ENCODE results near the gene TRIML2. TPM values are rescaled to one million over a fixed set of nuclear protein-coding genes. Genes with fewer than 3 reads are reported as not detected.

TRIML2 gene
- total and polyA plus RNA-seq, 9 of the 15 experiments (the other 6 are each of a cell fraction or from before 2014, with no cell fraction given), result 0.03 to 0.16 TPM; not detected in 7

- TF ChIP-seq HLTF (IDR thresholded peaks at IDR 0.05) (no peak), RBM15 (IDR thresholded peaks at IDR 0.05; ENCODE audit: insufficient read depth, low read length) (no peak), EWSR1 (IDR thresholded peaks at IDR 0.05; ENCODE audit: borderline replicate concordance, low read depth, partially characterized antibody) (no peak), ZNF507 (tag; conservative IDR thresholded peaks at IDR 0.05) (no peak), MTF1 (CRISPR knock-in tag; IDR thresholded peaks at IDR 0.05; ENCODE audit: borderline replicate concordance) (no peak), PML (IDR thresholded peaks at IDR 0.05; ENCODE audit: low read length) (no peak), MIER1 (IDR thresholded peaks at IDR 0.05; ENCODE audit: low read depth) (no peak)
- TF ChIP-seq, protein P1, sequence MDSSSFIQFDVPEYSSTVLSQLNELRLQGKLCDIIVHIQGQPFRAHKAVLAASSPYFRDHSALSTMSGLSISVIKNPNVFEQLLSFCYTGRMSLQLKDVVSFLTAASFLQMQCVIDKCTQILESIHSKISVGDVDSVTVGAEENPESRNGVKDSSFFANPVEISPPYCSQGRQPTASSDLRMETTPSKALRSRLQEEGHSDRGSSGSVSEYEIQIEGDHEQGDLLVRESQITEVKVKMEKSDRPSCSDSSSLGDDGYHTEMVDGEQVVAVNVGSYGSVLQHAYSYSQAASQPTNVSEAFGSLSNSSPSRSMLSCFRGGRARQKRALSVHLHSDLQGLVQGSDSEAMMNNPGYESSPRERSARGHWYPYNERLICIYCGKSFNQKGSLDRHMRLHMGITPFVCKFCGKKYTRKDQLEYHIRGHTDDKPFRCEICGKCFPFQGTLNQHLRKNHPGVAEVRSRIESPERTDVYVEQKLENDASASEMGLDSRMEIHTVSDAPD (CRISPR knock-in tag; IDR thresholded peaks at IDR 0.05), result no peak
- TF ChIP-seq, protein P2, sequence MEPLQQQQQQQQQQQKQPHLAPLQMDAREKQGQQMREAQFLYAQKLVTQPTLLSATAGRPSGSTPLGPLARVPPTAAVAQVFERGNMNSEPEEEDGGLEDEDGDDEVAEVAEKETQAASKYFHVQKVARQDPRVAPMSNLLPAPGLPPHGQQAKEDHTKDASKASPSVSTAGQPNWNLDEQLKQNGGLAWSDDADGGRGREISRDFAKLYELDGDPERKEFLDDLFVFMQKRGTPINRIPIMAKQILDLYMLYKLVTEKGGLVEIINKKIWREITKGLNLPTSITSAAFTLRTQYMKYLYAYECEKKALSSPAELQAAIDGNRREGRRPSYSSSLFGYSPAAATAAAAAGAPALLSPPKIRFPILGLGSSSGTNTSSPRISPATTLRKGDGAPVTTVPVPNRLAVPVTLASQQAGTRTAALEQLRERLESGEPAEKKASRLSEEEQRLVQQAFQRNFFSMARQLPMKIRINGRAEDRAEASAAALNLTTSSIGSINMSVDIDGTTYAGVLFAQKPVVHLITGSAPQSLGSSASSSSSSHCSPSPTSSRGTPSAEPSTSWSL (CRISPR knock-in tag; IDR thresholded peaks at IDR 0.05; ENCODE audit: borderline replicate concordance), result no peak
Observed at GRCh38 chr4:188106454-188106853, 2.9 kb downstream of the TRIML2 start (continued).

GRCh38 chr4:188092824-188093223 is 16.6 kb downstream of the TRIML2 start:
- Histone ChIP-seq H3K36me3 (ENCODE audit: control insufficient read depth, insufficient read depth, low read length) (no peaks in the 10 kb centered on the region), H3K4me2 (ENCODE audit: insufficient read depth, low read length) (no peak overlapping the region), H4K20me1 (replicated peaks; ENCODE audit: control insufficient read depth, insufficient read depth, low read length) (no peaks in the 10 kb centered on the region), H3K4me1 (replicated peaks in 1 of 2; ENCODE audit: control insufficient read depth in 2 of 2, insufficient read depth in 2 of 2, low read length in 2 of 2) (no peaks in the 10 kb centered on the region), H3K9me3 (replicated peaks; ENCODE audit: control insufficient read depth, insufficient read depth, low read depth, low read length) (no peaks in the 10 kb centered on the region), H3K4me3 (no peak overlapping the region), H3K9ac (ENCODE audit: insufficient read depth in 1 of 2, low read depth in 2 of 2, low read length in 2 of 2) (no peak overlapping the region), H3K27me3 (ENCODE audit: control insufficient read depth in 2 of 2, insufficient read depth in 2 of 2, low read length in 2 of 2) (peaks cover 0 to 4% of the 10 kb centered on the region in 2 experiments; a peak in 1 of 5 replicates), H3K27ac (ENCODE audit: extremely low read depth, low read depth, low read length) (no peak overlapping the region), H3K9me1 (ENCODE audit: control insufficient read depth, insufficient read depth, low read length) (no peaks in the 10 kb centered on the region), H3K79me2 (ENCODE audit: control insufficient read depth, insufficient read depth, low read length) (no peaks in the 10 kb centered on the region), H2AFZ (ENCODE audit: low read depth, low read length) (no peak overlapping the region)
- intact Hi-C loops (cut with micrococcal nuclease), result no loop called here
- ATAC-seq, result no peak
- no peak for FAIRE-seq
- BruUV-seq (replicated peaks), result no TSS peak
- CTCF ChIA-PET (ENCODE audit: low intra/inter-chr PET ratio), result no interaction called here
- in situ Hi-C loops (cut with MboI), result no loop called here
- DNase-seq (ENCODE audit: extremely low read depth in 1 of 4, low spot score in 3 of 4), result no peak
- WGBS (ENCODE audit: insufficient coverage, low coverage, missing lambda C conversion rate), result 0% methylated on average over 3 of the region's 3 CpGs
- POLR2A ChIA-PET, result interaction anchor here (0.5 kb wide), 1 partner anchor 116 kb away, joined by 3 read pairs; no protein-coding TSS in a partner anchor
- TF ChIP-seq, protein P3, sequence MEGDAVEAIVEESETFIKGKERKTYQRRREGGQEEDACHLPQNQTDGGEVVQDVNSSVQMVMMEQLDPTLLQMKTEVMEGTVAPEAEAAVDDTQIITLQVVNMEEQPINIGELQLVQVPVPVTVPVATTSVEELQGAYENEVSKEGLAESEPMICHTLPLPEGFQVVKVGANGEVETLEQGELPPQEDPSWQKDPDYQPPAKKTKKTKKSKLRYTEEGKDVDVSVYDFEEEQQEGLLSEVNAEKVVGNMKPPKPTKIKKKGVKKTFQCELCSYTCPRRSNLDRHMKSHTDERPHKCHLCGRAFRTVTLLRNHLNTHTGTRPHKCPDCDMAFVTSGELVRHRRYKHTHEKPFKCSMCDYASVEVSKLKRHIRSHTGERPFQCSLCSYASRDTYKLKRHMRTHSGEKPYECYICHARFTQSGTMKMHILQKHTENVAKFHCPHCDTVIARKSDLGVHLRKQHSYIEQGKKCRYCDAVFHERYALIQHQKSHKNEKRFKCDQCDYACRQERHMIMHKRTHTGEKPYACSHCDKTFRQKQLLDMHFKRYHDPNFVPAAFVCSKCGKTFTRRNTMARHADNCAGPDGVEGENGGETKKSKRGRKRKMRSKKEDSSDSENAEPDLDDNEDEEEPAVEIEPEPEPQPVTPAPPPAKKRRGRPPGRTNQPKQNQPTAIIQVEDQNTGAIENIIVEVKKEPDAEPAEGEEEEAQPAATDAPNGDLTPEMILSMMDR (IDR thresholded peaks at IDR 0.05 in 2 of 3, conservative IDR thresholded peaks at IDR 0.05 in 1 of 3; ENCODE audit: insufficient read depth in 2 of 3, low read depth in 1 of 3, low read length in 3 of 3), result no peak
- TF ChIP-seq NCOA1 (IDR thresholded peaks at IDR 0.05; ENCODE audit: low read depth) (no peak), SAFB2 (IDR thresholded peaks at IDR 0.05; ENCODE audit: borderline replicate concordance, low read depth, low read length, severe bottlenecking) (no peak), HES1 (IDR thresholded peaks at IDR 0.05; ENCODE audit: low read depth) (no peak), PHTF2 (CRISPR knock-in tag; IDR thresholded peaks at IDR 0.05) (no peak), ARID1B (IDR thresholded peaks at IDR 0.05) (no peak)
